HG02938 (cell line): ENCODE data around the gene HDAC10.

ENCODE experiments used
- ATAC-seq: cut with Tn5 transposase; IDR thresholded peaks from one replicate; pipeline ENCODE4 v1.9.1; 2021; ENCODE audit warnings: mild to moderate bottlenecking, moderate library complexity; ENCODE audit not compliant: unreplicated experiment

Gene HDAC10

GRCh38 chr22:50250555-50251476 lies at the start of gene HDAC10:
HDAC10 (minus strand) TSS chr22:50251265; CDS start chr22:50251032, 233 bp downstream.
- no peak for ATAC-seq

GRCh38 chr22:50300620-50301257 lies 49.7 kb upstream of the HDAC10 start:
- ATAC-seq: no peak

- no peak for ATAC-seq
These were observed 48.9 kb upstream of the HDAC10 start for GRCh38 chr22:50299785-50300619.

- ATAC-seq: no peak
These were observed 48.1 kb upstream of the HDAC10 start for GRCh38 chr22:50298937-50299784.

- ATAC-seq: no peak
These were observed 47.2 kb upstream of the HDAC10 start for GRCh38 chr22:50298266-50298637.

GRCh38 chr22:50297510-50298265 lies 46.6 kb upstream of the HDAC10 start:
- ATAC-seq: no peak

- ATAC-seq: no peak
These were observed 45.8 kb upstream of the HDAC10 start for GRCh38 chr22:50296658-50297490.

GRCh38 chr22:50294319-50294656 lies 43.2 kb upstream of the HDAC10 start:
- ATAC-seq: no peak

GRCh38 chr22:50293441-50294318 lies 42.6 kb upstream of the HDAC10 start:
- ATAC-seq: no peak

- no peak for ATAC-seq
These were observed 41.8 kb upstream of the HDAC10 start for GRCh38 chr22:50292643-50293440.

- ATAC-seq: no peak
These were observed 39.0 kb upstream of the HDAC10 start for GRCh38 chr22:50289942-50290630.

GRCh38 chr22:50289151-50289941 lies 38.3 kb upstream of the HDAC10 start:
- ATAC-seq: no peak

GRCh38 chr22:50287731-50288130 lies 36.7 kb upstream of the HDAC10 start:
- no peak for ATAC-seq

- ATAC-seq: no peak
These were observed 35.7 kb upstream of the HDAC10 start for GRCh38 chr22:50286701-50287318.

GRCh38 chr22:50286275-50286674 lies 35.2 kb upstream of the HDAC10 start:
- no peak for ATAC-seq
